Astrocyte (in vitro differentiated cells and primary cell): Measurements from ENCODE around the gene ULK4.

Experiments
- CTCF ChIP-seq: IDR thresholded peaks from 2 replicates; pipeline ENCODE4 v1.5.1; 2011; ENCODE audit warnings: low read depth, mild to moderate bottlenecking, inconsistent platforms, low read length, moderate library complexity; ENCODE audit not compliant: insufficient read depth
- EZH2 ChIP-seq: IDR thresholded peaks from 2 replicates; pipeline ENCODE4 v1.6.1; 2012; ENCODE audit warnings: mild to moderate bottlenecking, low read length, inconsistent platforms; ENCODE audit not compliant: insufficient read depth

GRCh38 chr3:41716471-41716870 is 245.4 kb downstream of the ULK4 start:
- TF ChIP-seq CTCF (peak; percentile 46), EZH2 (no peak)
